Fibroblast of skin of right quadriceps (primary cell): Measurements from ENCODE around the gene ZNF622.
"Not testable (repeated sequence)": the region's sequence is repeated elsewhere in the genome, so short reads cannot be mapped to it uniquely, and the experiment has no call there.

ENCODE experiments used
- DNase-seq: peaks from one replicate; pipeline ENCODE4 v3.0.0-alpha.2; 2013

The ZNF622 gene

GRCh38 chr5:16480144-16480543 is 14.5 kb upstream of the ZNF622 start:
- DNase-seq, result no peak

- no peak for DNase-seq
Measured at GRCh38 chr5:16477541-16477940, 11.9 kb upstream of the ZNF622 start.

GRCh38 chr5:16476417-16476816 is 10.8 kb upstream of the ZNF622 start:
- DNase-seq, result not testable (repeated sequence)

- no peak for DNase-seq
Measured at GRCh38 chr5:16471387-16471786, 5.8 kb upstream of the ZNF622 start.

- DNase-seq, result peak; percentile 64
Measured at GRCh38 chr5:16467363-16468219, 2.0 kb upstream of the ZNF622 start.

- DNase-seq, result no peak
Measured at GRCh38 chr5:16464664-16465543, 696 bp downstream of the ZNF622 start.

GRCh38 chr5:16464231-16464630 is 1.4 kb downstream of the ZNF622 start:
- DNase-seq, result no peak

GRCh38 chr5:16461782-16462181 is 3.8 kb downstream of the ZNF622 start:
- peak; percentile 77 for DNase-seq

GRCh38 chr5:16461026-16461425 is 4.6 kb downstream of the ZNF622 start:
- no peak for DNase-seq

GRCh38 chr5:16459451-16459850 is 6.1 kb downstream of the ZNF622 start:
- no peak for DNase-seq

- DNase-seq, result no peak
Measured at GRCh38 chr5:16457853-16458252, 7.7 kb downstream of the ZNF622 start.

- DNase-seq, result no peak
Measured at GRCh38 chr5:16457451-16457850, 8.1 kb downstream of the ZNF622 start.

- DNase-seq, result peak; percentile 59
Measured at GRCh38 chr5:16456103-16456832, 9.3 kb downstream of the ZNF622 start.

- no peak for DNase-seq
Measured at GRCh38 chr5:16455668-16456067, 9.9 kb downstream of the ZNF622 start.

- DNase-seq, result no peak
Measured at GRCh38 chr5:16454686-16455085, 10.9 kb downstream of the ZNF622 start.

GRCh38 chr5:16453609-16454008 is 12.0 kb downstream of the ZNF622 start:
- no peak for DNase-seq

GRCh38 chr5:16450163-16450562 is 15.4 kb downstream of the ZNF622 start:
- DNase-seq, result no peak

GRCh38 chr5:16446993-16447392 is 18.6 kb downstream of the ZNF622 start:
- no peak for DNase-seq

- no peak for DNase-seq
Measured at GRCh38 chr5:16437977-16438376, 27.6 kb downstream of the ZNF622 start.

- not testable (repeated sequence) for DNase-seq
Measured at GRCh38 chr5:16436065-16436682, 29.4 kb downstream of the ZNF622 start.

GRCh38 chr5:16431490-16431889 is 34.1 kb downstream of the ZNF622 start:
- no peak for DNase-seq

- DNase-seq, result no peak
Measured at GRCh38 chr5:16430349-16431089, 35.1 kb downstream of the ZNF622 start.
